Neural progenitor cell (in vitro differentiated cells): ENCODE results near the gene TRIM47. TPM values are rescaled to one million over a fixed set of nuclear protein-coding genes. Genes with fewer than 3 reads are reported as not detected.

Source experiments
- DNase-seq: peaks from one replicate; pipeline ENCODE4 v3.0.0-alpha.2; 2016; ENCODE audit warnings: low spot score
- H2AFZ ChIP-seq: fragments of 200-600 bp; sonication (generic); replicated peaks from 2 replicates; pipeline ENCODE4 v1.6.1; 2016; ENCODE audit warnings: antibody characterized with exemption
- H3F3A ChIP-seq: fragments of 200-600 bp; sonication (generic); 2 replicates; pipeline ENCODE4 v1.6.1; 2016; ENCODE audit warnings: antibody characterized with exemption, low read depth
- H3K27ac ChIP-seq: fragments of 200-600 bp; sonication (generic); 2 replicates; pipeline ENCODE4 v1.5.1; 2016; ENCODE audit warnings: mild to moderate bottlenecking
- H3K27me3 ChIP-seq: fragments of 200-600 bp; sonication (generic); 2 replicates; pipeline ENCODE4 v1.6.1; 2016; ENCODE audit warnings: mild to moderate bottlenecking, moderate library complexity
- H3K36me3 ChIP-seq: fragments of 200-600 bp; sonication (generic); 2 replicates; pipeline ENCODE4 v1.5.1; 2016
- H3K4me1 ChIP-seq: fragments of 200-600 bp; sonication (generic); 2 replicates; pipeline ENCODE4 v1.6.1; 2016; ENCODE audit warnings: mixed run types
- H3K4me2 ChIP-seq: fragments of 200-600 bp; sonication (generic); 2 replicates; pipeline ENCODE4 v1.6.1; 2016
- H3K4me3 ChIP-seq: fragments of 200-600 bp; sonication (generic); 2 replicates; pipeline ENCODE4 v1.5.1; 2016
- H3K79me2 ChIP-seq: fragments of 200-600 bp; sonication (generic); 2 replicates; pipeline ENCODE4 v1.6.1; 2016; ENCODE audit warnings: low read depth
- H3K9ac ChIP-seq: fragments of 200-600 bp; sonication (generic); 2 replicates; pipeline ENCODE4 v1.6.1; 2016
- H3K9me3 ChIP-seq: fragments of 200-600 bp; sonication (generic); 2 replicates; pipeline ENCODE4 v1.5.1; 2016; ENCODE audit warnings: low read depth
- H4K20me1 ChIP-seq: fragments of 200-600 bp; sonication (generic); 2 replicates; pipeline ENCODE4 v1.6.1; 2016; ENCODE audit warnings: low read depth
- H3K27ac Mint-ChIP-seq: 3 replicates; pipeline ENCODE4 v1.8.0; 2021; ENCODE audit warnings: mixed read lengths
- H3K27me3 Mint-ChIP-seq: 2 replicates; pipeline ENCODE4 v1.8.0; 2022; ENCODE audit warnings: low read depth, mild to moderate bottlenecking, inconsistent platforms, moderate library complexity, mixed read lengths; ENCODE audit not compliant: insufficient read depth
- H3K36me3 Mint-ChIP-seq: 3 replicates; pipeline ENCODE4 v1.8.0; 2021; ENCODE audit warnings: mixed read lengths
- H3K4me1 Mint-ChIP-seq: 3 replicates; pipeline ENCODE4 v1.8.0; 2021; ENCODE audit warnings: mixed read lengths
- H3K4me3 Mint-ChIP-seq: 3 replicates; pipeline ENCODE4 v1.8.0; 2021; ENCODE audit warnings: mild to moderate bottlenecking, moderate library complexity, mixed read lengths
- H3K9me3 Mint-ChIP-seq: 3 replicates; pipeline ENCODE4 v1.8.0; 2020; ENCODE audit warnings: mixed read lengths
- EZH2 ChIP-seq: fragments of 200-600 bp; sonication (generic); IDR thresholded peaks from 2 replicates; pipeline ENCODE4 v1.6.1; 2017; ENCODE audit warnings: antibody characterized with exemption, mild to moderate bottlenecking, moderate library complexity
- EZH2phosphoT487 ChIP-seq: fragments of 200-600 bp; sonication (generic); IDR thresholded peaks from 2 replicates; pipeline ENCODE4 v1.6.1; 2017; ENCODE audit warnings: antibody characterized with exemption
- total RNA-seq: library from RNA; depleted of rRNA; stranded (reverse); fragments of >200 nt; gene quantifications from 2 replicates; pipeline ENCODE4 v1.2.3, GENCODE V29; 2015; ENCODE audit warnings: low replicate concordance
- TF ChIP-seq, protein P1 (sequence below): fragments of 200-600 bp; sonication (generic); IDR thresholded peaks from 2 replicates; pipeline ENCODE4 v1.5.1; 2017; ENCODE audit warnings: antibody characterized with exemption, mild to moderate bottlenecking

TRIM47 gene
- total RNA-seq, 1 donor from 2014 or later: 1.3 TPM

DNA sequence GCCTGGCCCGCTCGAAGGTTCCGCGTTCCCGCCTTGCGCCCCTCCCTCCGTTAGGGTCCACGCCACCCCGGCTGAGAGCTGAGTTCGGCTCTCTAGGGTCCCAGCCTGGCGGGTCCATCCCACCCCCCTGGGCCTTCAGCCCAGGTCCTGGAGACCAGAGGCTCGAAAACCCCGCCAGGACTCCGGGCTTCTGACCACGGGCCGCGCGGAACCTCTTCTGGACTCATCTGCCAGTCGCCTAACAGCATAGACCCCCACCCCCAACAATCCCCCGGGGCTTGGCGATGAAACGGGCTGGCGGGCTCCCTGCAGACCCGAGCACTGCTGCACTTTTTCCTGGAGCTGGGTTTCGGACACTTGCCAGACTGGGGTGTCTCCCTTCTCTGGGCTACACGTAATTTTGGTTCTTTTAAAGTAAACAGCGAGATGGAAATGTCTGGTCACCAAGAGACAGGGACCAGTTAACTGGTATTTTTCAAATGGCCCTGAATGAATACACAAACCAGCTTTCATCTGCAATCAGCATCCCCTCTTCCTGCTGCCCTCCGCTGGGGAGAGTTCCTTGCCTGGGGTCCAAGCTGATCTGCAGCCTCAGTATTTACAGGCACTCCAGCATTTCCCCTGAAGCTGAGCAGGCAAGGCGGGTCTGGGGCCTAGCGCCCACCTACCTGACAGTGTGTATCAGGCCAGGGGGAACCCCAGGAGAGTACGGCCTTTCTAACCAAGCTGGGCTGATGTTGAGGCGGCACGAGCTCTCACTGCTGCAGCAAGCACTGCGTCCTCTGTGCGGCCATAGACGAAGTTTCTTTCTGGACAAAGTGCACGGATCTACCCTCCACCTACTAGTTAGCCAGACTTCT, 19.0 kb upstream of the TRIM47 start:
- Histone ChIP-seq H3K4me3 (peak overlapping the region; percentile 68), H4K20me1 (peaks cover 11% of the 10 kb centered on the region), H3K4me1 (peaks cover 16% of the 10 kb centered on the region), H3K79me2 (peaks cover 26% of the 10 kb centered on the region), H3K9me3 (no peaks in the 10 kb centered on the region), H3K36me3 (no peaks in the 10 kb centered on the region), H3K4me2 (peak overlapping the region; percentile 78), H3F3A (peaks cover 14% of the 10 kb centered on the region), H3K27ac (peak overlapping the region; percentile 8), H3K9ac (no peak overlapping the region), H2AFZ (peak overlapping the region; percentile 70), H3K27me3 (no peaks in the 10 kb centered on the region)
- H3K27ac Mint-ChIP-seq: peak overlapping the region; percentile 78
- DNase-seq: peak; percentile 52
- peaks cover 26% of the 10 kb centered on the region for H3K4me1 Mint-ChIP-seq
- TF ChIP-seq EZH2: no peak
- TF ChIP-seq, protein P1, sequence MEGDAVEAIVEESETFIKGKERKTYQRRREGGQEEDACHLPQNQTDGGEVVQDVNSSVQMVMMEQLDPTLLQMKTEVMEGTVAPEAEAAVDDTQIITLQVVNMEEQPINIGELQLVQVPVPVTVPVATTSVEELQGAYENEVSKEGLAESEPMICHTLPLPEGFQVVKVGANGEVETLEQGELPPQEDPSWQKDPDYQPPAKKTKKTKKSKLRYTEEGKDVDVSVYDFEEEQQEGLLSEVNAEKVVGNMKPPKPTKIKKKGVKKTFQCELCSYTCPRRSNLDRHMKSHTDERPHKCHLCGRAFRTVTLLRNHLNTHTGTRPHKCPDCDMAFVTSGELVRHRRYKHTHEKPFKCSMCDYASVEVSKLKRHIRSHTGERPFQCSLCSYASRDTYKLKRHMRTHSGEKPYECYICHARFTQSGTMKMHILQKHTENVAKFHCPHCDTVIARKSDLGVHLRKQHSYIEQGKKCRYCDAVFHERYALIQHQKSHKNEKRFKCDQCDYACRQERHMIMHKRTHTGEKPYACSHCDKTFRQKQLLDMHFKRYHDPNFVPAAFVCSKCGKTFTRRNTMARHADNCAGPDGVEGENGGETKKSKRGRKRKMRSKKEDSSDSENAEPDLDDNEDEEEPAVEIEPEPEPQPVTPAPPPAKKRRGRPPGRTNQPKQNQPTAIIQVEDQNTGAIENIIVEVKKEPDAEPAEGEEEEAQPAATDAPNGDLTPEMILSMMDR: no peak
- TF ChIP-seq EZH2phosphoT487: no peak
- H3K4me3 Mint-ChIP-seq: peak overlapping the region; percentile 80
- H3K27me3 Mint-ChIP-seq: peaks cover 5% of the 10 kb centered on the region
- H3K36me3 Mint-ChIP-seq: peaks cover 2% of the 10 kb centered on the region
- no peaks in the 10 kb centered on the region for H3K9me3 Mint-ChIP-seq

DNA sequence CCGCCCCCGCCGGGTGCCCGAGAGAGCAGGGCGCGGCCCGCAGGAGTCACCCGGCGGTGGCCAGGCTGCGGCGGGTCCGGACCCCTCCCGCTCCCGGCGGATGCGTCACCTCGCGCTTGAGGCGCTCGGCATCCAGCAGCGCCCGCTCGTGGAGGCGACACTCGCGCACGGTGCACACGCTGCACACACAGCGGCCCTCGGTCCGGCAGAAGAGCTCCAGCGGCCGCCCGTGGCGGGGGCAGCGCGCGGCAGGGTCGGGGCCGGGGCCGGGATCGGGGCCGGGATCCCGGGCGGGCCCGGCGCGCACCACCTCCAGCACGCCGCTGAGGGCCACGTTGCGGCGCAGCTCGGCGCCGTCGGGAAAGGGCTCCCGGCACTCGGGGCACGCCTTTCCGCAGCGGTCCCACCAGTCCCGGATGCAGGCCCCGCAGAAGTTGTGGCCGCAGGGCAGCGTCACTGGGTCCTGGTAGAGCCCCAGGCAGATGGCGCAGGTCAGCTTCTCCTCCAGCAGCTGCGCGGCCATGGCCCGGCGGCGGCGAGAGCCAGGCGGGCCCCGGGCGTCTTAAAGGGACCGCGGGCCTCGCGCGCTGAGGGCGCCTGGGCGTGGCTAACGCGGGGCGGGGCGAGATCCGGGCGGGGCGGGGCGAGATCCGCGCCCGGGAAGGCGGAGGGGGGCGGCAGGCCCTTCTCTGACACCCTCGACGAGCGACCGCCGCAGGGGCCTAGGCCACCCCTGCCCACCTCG, 18.2 kb upstream of the TRIM47 start, which contains the start of gene TRIM65:
TRIM65 (minus strand) TSS at position 537 of the 745 bp plus-strand sequence; CDS start at position 523, 14 bp downstream.
- H3K9me3 ChIP-seq: no peaks in the 10 kb centered on the region
- H3F3A ChIP-seq: peaks cover 14% of the 10 kb centered on the region
- peaks cover 2% of the 10 kb centered on the region for H3K36me3 Mint-ChIP-seq
- peak within 1 kb of the TSS; percentile 4 for H3K9ac ChIP-seq
- peak within 1 kb of the TSS; percentile 70 for H2AFZ ChIP-seq
- peak within 1 kb of the TSS; percentile 82 for H3K4me3 Mint-ChIP-seq
- peak within 1 kb of the TSS; percentile 78 for H3K27ac Mint-ChIP-seq
- peaks cover 26% of the 10 kb centered on the region for H3K79me2 ChIP-seq
- H3K27me3 Mint-ChIP-seq: peaks cover 7% of the 10 kb centered on the region
- H3K27ac ChIP-seq: peak within 1 kb of the TSS; percentile 8
- H3K4me2 ChIP-seq: peak within 1 kb of the TSS; percentile 78
- H3K27me3 ChIP-seq: no peaks in the 10 kb centered on the region
- TF ChIP-seq EZH2phosphoT487 (no peak), EZH2 (peak; percentile 37)
- TF ChIP-seq, protein P1: peak; percentile 12
- H3K4me3 ChIP-seq: peak within 1 kb of the TSS; percentile 68
- no peaks in the 10 kb centered on the region for H3K36me3 ChIP-seq
- H3K9me3 Mint-ChIP-seq: no peaks in the 10 kb centered on the region
- H3K4me1 ChIP-seq: peaks cover 16% of the 10 kb centered on the region
- H4K20me1 ChIP-seq: peaks cover 11% of the 10 kb centered on the region
- DNase-seq: peak; percentile 91
- peaks cover 28% of the 10 kb centered on the region for H3K4me1 Mint-ChIP-seq

DNA sequence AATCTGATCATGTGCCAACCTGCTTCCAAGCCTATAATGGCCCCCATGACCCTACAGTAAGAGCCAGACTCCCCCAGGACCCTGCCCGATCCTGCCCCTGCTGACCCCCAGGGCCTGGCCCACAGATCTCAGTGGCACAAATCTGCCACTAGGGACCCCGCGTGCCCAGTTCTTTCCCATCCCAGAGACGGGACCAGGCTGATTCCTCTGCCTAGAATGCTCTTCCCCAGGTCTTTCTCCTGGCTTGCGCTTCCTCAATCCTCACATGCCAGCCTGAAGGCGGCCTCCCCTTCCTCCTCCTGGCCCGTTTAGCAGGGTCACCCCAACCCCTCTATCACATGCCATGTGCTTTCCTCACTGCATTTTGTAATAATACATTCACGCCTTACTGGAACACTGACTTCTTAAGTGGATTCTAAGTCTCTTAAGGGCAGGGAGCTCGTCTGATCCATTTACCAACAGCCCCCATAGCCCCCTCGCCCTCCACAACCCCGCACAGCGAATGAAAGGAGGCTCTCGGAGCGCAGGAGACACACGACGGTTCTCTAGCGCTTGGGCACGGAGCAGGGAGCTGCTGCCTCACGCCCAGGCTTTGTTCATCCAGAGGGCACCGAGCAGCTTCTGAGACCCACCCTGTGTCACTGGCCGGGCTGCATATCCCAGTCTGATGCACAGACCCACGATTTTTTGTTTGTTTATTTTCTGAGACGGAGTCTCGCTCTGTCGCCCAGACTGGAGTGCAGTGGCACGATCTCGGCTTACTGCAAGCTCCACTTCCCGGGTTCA, 17.2 kb upstream of the TRIM47 start:
- Histone ChIP-seq H4K20me1 (peaks cover 11% of the 10 kb centered on the region), H2AFZ (peak overlapping the region; percentile 29), H3K4me2 (peak overlapping the region; percentile 78), H3K27me3 (no peaks in the 10 kb centered on the region), H3K27ac (no peak overlapping the region), H3K79me2 (peaks cover 26% of the 10 kb centered on the region), H3K4me1 (peaks cover 16% of the 10 kb centered on the region), H3K9me3 (no peaks in the 10 kb centered on the region), H3K36me3 (no peaks in the 10 kb centered on the region), H3K4me3 (peak overlapping the region; percentile 68), H3K9ac (peak overlapping the region; percentile 4), H3F3A (peaks cover 14% of the 10 kb centered on the region)
- Mint-ChIP-seq H3K4me1 (peaks cover 35% of the 10 kb centered on the region), H3K9me3 (no peaks in the 10 kb centered on the region), H3K36me3 (no peaks in the 10 kb centered on the region), H3K27ac (peak overlapping the region; percentile 44), H3K27me3 (peaks cover 5% of the 10 kb centered on the region), H3K4me3 (peak overlapping the region; percentile 82)
- TF ChIP-seq, protein P1: peak; percentile 54
- TF ChIP-seq EZH2 (no peak), EZH2phosphoT487 (no peak)
- DNase-seq: peak; percentile 67
